ENCODE measurements around the gene TASP1. TPM values are rescaled to one million over a fixed set of nuclear protein-coding genes. Genes with fewer than 3 reads are reported as not detected.

Gene TASP1
- total RNA-seq, 4 donors from 2014 or later, result 3.0 to 18.1 (median 12.9) TPM

- Histone ChIP-seq H3K4me3 (no peak overlapping the region), H3K27me3 (no peaks in the 10 kb centered on the region), H3K36me3 (peaks cover 0 to under 1% (median 0%) of the 10 kb centered on the region in 4 donors), H3K4me1 (peaks cover 0 to 16% (median 4%) of the 10 kb centered on the region in 4 donors), H3K27ac (no peak overlapping the region), H3K9me3 (no peaks in the 10 kb centered on the region)
- no peak for TF ChIP-seq POLR2A (IDR thresholded peaks at IDR 0.05)
- TF ChIP-seq CTCF (IDR thresholded peaks at IDR 0.05), result no peak
- TF ChIP-seq POLR2AphosphoS5 (IDR thresholded peaks at IDR 0.05), result no peak
- no peak for TF ChIP-seq EP300 (IDR thresholded peaks at IDR 0.05; ENCODE audit: low read depth)
- in situ Hi-C loops (cut with MboI; ENCODE audit: low pct_ligation_motif_present in 1 of 4, low pct_unique_long_range_greater_than_20kb in 1 of 4, low sequenced_read_pairs in 3 of 4), result no loop called here
- 100% methylated on average over 1 of the region's 1 CpG for WGBS, 2 donors (ENCODE audit: low coverage in 1 of 2)
- DNase-seq, result no peak
- intact Hi-C loops (cut with DNase I; ENCODE audit: low total_unique reads), result no loop called here
These were observed 210.0 kb downstream of the TASP1 start for GRCh38 chr20:13428684-13429083.

GRCh38 chr20:13426870-13427269 is 211.9 kb downstream of the TASP1 start:
- in situ Hi-C loops (cut with MboI; ENCODE audit: low pct_ligation_motif_present in 1 of 4, low pct_unique_long_range_greater_than_20kb in 1 of 4, low sequenced_read_pairs in 3 of 4) (no loop called here), intact Hi-C loops (cut with DNase I; ENCODE audit: low total_unique reads) (no loop called here)

GRCh38 chr20:13425381-13426135 is 213.2 kb downstream of the TASP1 start:
- in situ Hi-C loops (cut with MboI; ENCODE audit: low pct_ligation_motif_present in 1 of 4, low pct_unique_long_range_greater_than_20kb in 1 of 4, low sequenced_read_pairs in 3 of 4), result no loop called here
- TF ChIP-seq EP300 (IDR thresholded peaks at IDR 0.05; ENCODE audit: low read depth), result no peak
- Histone ChIP-seq H3K4me1 (peaks cover 0 to 17% (median 5%) of the 10 kb centered on the region in 4 donors), H3K4me3 (no peak overlapping the region), H3K36me3 (no peaks in the 10 kb centered on the region), H3K27me3 (no peaks in the 10 kb centered on the region), H3K9me3 (no peaks in the 10 kb centered on the region), H3K27ac (no peak overlapping the region)
- 40 to 43% methylated on average over 4 of the region's 4 CpGs for WGBS, 2 donors (ENCODE audit: low coverage in 1 of 2)
- DNase-seq, result no peak
- intact Hi-C loops (cut with DNase I; ENCODE audit: low total_unique reads), result no loop called here

More at GRCh38 chr20:13426870-13427269, 211.9 kb downstream of the TASP1 start:
- Histone ChIP-seq H3K4me1 (peaks cover 0 to 17% (median 5%) of the 10 kb centered on the region in 4 donors), H3K4me3 (no peak overlapping the region), H3K27ac (no peak overlapping the region), H3K9me3 (no peaks in the 10 kb centered on the region), H3K36me3 (no peaks in the 10 kb centered on the region), H3K27me3 (no peaks in the 10 kb centered on the region)
- no peak for DNase-seq
- 83 to 93% methylated on average over 3 of the region's 3 CpGs for WGBS, 2 donors (ENCODE audit: low coverage in 1 of 2)
- TF ChIP-seq POLR2AphosphoS5 (IDR thresholded peaks at IDR 0.05), result peak in 1 of 3 donors; percentile 21
- TF ChIP-seq EP300 (IDR thresholded peaks at IDR 0.05; ENCODE audit: low read depth), result no peak

- TF ChIP-seq EP300 (IDR thresholded peaks at IDR 0.05; ENCODE audit: low read depth) (no peak), POLR2AphosphoS5 (IDR thresholded peaks at IDR 0.05) (no peak), CTCF (IDR thresholded peaks at IDR 0.05) (no peak), POLR2A (IDR thresholded peaks at IDR 0.05) (no peak)
- in situ Hi-C loops (cut with MboI; ENCODE audit: low pct_ligation_motif_present in 1 of 4, low pct_unique_long_range_greater_than_20kb in 1 of 4, low sequenced_read_pairs in 3 of 4) (no loop called here), intact Hi-C loops (cut with DNase I; ENCODE audit: low total_unique reads) (no loop called here)
- no peak overlapping the region for H3K27ac ChIP-seq
- no peak for DNase-seq
- no peaks in the 10 kb centered on the region for H3K36me3 ChIP-seq
- no peak overlapping the region for H3K4me3 ChIP-seq
- H3K27me3 ChIP-seq, result no peaks in the 10 kb centered on the region
- WGBS, 2 donors (ENCODE audit: low coverage in 1 of 2), result 82 to 84% methylated on average over 2 to 5 of the region's 5 CpGs
- peaks cover 0 to 17% (median 5%) of the 10 kb centered on the region in 4 donors for H3K4me1 ChIP-seq
- no peaks in the 10 kb centered on the region for H3K9me3 ChIP-seq
These were observed 214.4 kb downstream of the TASP1 start for GRCh38 chr20:13424174-13424833.

GRCh38 chr20:13423472-13424173 is 215.1 kb downstream of the TASP1 start:
- no peak for DNase-seq
- 63 to 71% methylated on average over 4 of the region's 4 CpGs for WGBS, 2 donors (ENCODE audit: low coverage in 1 of 2)
- H3K9me3 ChIP-seq, result no peaks in the 10 kb centered on the region
- no peaks in the 10 kb centered on the region for H3K27me3 ChIP-seq
- no peak for TF ChIP-seq POLR2AphosphoS5 (IDR thresholded peaks at IDR 0.05)
- no peak for TF ChIP-seq POLR2A (IDR thresholded peaks at IDR 0.05)
- TF ChIP-seq EP300 (IDR thresholded peaks at IDR 0.05; ENCODE audit: low read depth), result no peak
- TF ChIP-seq CTCF (IDR thresholded peaks at IDR 0.05), result no peak
- H3K4me3 ChIP-seq, result no peak overlapping the region
- H3K27ac ChIP-seq, result no peak overlapping the region
- intact Hi-C loops (cut with DNase I; ENCODE audit: low total_unique reads), result no loop called here
- H3K36me3 ChIP-seq, result no peaks in the 10 kb centered on the region
- in situ Hi-C loops (cut with MboI; ENCODE audit: low pct_ligation_motif_present in 1 of 4, low pct_unique_long_range_greater_than_20kb in 1 of 4, low sequenced_read_pairs in 3 of 4), result no loop called here
- H3K4me1 ChIP-seq, result peaks cover 0 to 17% (median 5%) of the 10 kb centered on the region in 4 donors

All from transverse colon (tissue), 4 donors.